AG10803 (cell line): ENCODE measurements around the gene RAB42.
"Not testable (repeated sequence)": the region's sequence is repeated elsewhere in the genome, so short reads cannot be mapped to it uniquely, and the experiment has no call there.

Experiments
- DNase-seq: peaks from one replicate; pipeline ENCODE4 v3.0.0; 2010; ENCODE audit warnings: low read depth
- H3K4me3 ChIP-seq: 2 replicates; pipeline ENCODE4 v1.5.1; 2011; ENCODE audit warnings: mild to moderate bottlenecking, low read length, control low read depth
- CTCF ChIP-seq: conservative IDR thresholded peaks from 2 replicates; pipeline ENCODE4 v1.5.1; 2011; ENCODE audit warnings: mild to moderate bottlenecking, low read length, control low read depth, inconsistent platforms

RAB42 gene

GRCh38 chr1:28577738-28578536 is 14.1 kb upstream of the RAB42 start:
- TF ChIP-seq CTCF: no peak
- no peak for DNase-seq
- H3K4me3 ChIP-seq: no peak overlapping the region

- no peak overlapping the region for H3K4me3 ChIP-seq
- no peak for DNase-seq
- TF ChIP-seq CTCF: no peak
These were observed 13.3 kb upstream of the RAB42 start for GRCh38 chr1:28578696-28579218.

GRCh38 chr1:28579401-28579800 is 12.7 kb upstream of the RAB42 start:
- H3K4me3 ChIP-seq: peak overlapping the region; percentile 96
- no peak for TF ChIP-seq CTCF
- DNase-seq: no peak

- TF ChIP-seq CTCF: peak; percentile 27; the same call in 1 of the 2 replicates
- peak; percentile 49 for DNase-seq
- peak overlapping the region; percentile 96 for H3K4me3 ChIP-seq
These were observed 11.1 kb upstream of the RAB42 start for GRCh38 chr1:28580722-28581530.

- H3K4me3 ChIP-seq: peak overlapping the region; percentile 96
- TF ChIP-seq CTCF: no peak
- peak; percentile 95 for DNase-seq
These were observed 10.4 kb upstream of the RAB42 start for GRCh38 chr1:28581531-28582247.

GRCh38 chr1:28582248-28582615 is 9.8 kb upstream of the RAB42 start:
- H3K4me3 ChIP-seq: peak overlapping the region; percentile 96
- DNase-seq: peak; percentile 50
- TF ChIP-seq CTCF: no peak

- not testable (repeated sequence) for H3K4me3 ChIP-seq, DNase-seq
These were observed 5.3 kb upstream of the RAB42 start for GRCh38 chr1:28586585-28587391.
